Stimulated activated CD4-positive, alpha-beta T cell treated with anti-CD3 and anti-CD28 coated beads, Interleukin-12 subunit alpha, Interleukin-12 subunit beta, amount 100 ng/mL, for 24 hours (primary cell): ENCODE data around the gene ATP9A.
"Not testable (repeated sequence)": the region's sequence is repeated elsewhere in the genome, so short reads cannot be mapped to it uniquely, and the experiment has no call there.

Experiments used
- DNase-seq, 2 experiments: peaks; one replicate each; pipeline ENCODE4 v3.0.0-alpha.2; 2020; ENCODE audit warnings: low read depth in 2 of 2

The ATP9A gene

DNA sequence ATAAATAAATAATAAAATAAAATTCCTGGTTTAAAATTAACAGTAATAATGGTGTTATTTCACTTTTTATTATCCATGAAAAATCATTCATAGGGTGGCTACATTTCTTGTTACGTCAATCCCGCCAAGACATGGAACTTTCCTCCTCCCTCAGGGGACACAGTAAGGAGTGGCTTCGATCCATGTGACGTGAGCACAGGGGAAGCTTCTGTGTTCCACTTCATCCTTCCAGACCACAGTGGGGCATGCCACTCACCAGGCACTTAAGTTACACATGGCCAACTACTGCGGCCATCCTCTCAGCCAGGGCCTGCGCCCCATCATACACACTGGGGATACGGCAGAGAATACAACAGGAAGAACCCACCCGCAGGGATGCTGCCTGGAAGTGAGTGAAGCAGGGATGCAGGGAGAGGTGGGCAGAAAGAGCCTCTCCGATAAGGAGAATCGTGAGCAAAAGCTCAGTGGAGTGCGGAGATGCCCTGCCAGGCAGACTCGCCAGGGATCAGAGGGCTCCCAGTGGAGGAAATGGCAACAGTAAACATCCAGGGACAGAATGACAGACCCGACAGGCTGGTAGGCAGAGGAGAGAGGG lies 75.3 kb downstream of the ATP9A start:
- no peak for DNase-seq

- DNase-seq = no peak
These were observed 76.5 kb downstream of the ATP9A start for GRCh38 chr20:51691703-51692102.

GRCh38 chr20:51688600-51689244 lies 79.5 kb downstream of the ATP9A start:
- DNase-seq = no peak

DNA sequence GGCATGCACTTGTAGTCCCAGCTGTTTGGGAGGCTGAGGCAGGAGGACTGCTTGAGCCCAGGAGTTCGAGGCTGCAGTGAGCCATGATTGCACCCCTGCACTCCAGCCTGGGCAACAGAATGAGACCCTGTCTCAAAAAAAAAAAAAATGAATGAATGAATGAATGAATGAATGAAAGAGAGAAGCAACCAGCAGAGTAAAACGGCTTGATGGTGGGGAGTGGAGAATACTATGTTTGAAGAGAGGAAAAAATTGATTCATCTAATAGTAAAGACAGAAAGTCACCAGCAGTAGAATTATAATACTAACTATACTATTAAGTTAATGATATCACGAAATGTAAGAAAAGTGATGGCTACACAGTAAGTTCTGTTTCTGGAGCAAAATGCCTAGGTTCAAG lies 80.6 kb downstream of the ATP9A start:
- no peak for DNase-seq

DNA sequence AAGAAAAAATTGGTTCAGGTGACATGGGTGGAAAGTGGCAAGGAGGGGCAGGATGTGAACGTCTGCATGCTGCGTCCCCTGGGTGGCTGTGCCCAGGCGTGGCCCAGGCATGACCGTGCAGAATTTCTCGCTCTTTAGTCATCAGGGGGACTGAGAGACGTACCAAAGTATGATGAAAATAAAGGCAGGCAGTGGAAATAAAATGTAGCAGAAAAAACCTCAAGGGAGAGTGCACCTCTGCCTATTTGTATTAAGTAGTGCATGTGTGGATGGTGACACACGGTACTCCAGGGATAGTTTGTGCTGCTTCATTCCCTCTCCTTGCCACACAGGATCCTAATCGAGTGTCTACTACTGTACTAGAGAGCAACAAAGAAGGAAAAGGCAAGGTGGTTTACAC lies 81.1 kb downstream of the ATP9A start:
- no peak for DNase-seq

- not testable (repeated sequence) for DNase-seq
These were observed 82.7 kb downstream of the ATP9A start for GRCh38 chr20:51685494-51685893.

DNA sequence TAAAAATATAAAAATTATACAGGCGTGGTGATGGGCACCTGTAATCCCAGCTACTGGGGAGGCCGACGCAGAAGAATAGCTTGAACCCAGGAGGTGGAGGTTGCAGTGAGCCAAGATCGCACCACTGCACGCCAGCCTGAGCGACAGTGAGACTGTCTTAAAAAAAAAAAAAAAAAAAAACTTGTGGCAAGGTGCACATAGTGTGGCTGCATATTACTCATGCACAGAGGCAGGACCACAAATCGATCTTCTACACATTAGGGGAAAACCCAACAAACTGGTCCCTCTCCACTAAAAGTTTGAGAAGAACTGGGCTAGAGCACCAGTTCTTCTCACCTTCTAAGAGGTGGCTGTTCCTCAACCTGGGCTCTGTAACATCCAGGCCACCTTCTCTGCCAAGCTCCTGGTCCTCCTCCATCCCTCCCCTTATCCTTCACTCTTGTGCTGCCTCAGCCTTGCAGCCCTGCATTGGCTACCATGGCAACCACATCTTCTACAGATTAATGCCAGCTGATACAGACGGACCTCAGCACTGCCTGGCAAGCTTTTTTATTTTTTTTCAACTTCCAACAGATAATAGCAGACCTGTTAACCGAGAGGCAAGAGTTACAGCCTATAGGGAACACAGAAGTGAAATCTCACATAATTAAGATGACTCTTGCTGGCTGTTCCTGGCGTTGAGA lies 88.0 kb downstream of the ATP9A start:
- DNase-seq = no peak

GRCh38 chr20:51679254-51679921 lies 88.8 kb downstream of the ATP9A start:
- DNase-seq = no peak

- DNase-seq = no peak
These were observed 90.0 kb downstream of the ATP9A start for GRCh38 chr20:51678026-51678697.

GRCh38 chr20:51668947-51669346 lies 99.2 kb downstream of the ATP9A start:
- no peak for DNase-seq

GRCh38 chr20:51668515-51668914 lies 99.7 kb downstream of the ATP9A start:
- DNase-seq = no peak

GRCh38 chr20:51667491-51667890 lies 100.7 kb downstream of the ATP9A start:
- DNase-seq = no peak

DNA sequence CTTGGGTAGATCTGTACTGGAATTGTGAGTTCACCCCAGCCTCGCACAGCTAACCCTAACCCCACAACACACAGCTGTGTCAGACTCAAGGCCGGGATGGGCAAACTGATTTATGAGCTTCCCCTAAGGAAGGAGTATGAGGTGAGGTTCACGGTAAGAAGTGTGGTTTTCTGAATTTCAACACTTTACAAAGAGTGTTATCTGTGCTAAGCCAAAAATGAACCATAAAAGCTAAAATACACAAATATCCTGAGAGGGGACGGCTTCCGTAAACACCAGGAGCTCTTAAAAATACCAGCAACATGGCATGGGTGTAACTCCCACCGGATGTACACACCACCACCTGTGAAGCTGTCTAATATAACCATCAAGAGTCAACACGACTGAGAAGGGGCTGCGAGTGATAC lies 101.2 kb downstream of the ATP9A start:
- DNase-seq = no peak

DNA sequence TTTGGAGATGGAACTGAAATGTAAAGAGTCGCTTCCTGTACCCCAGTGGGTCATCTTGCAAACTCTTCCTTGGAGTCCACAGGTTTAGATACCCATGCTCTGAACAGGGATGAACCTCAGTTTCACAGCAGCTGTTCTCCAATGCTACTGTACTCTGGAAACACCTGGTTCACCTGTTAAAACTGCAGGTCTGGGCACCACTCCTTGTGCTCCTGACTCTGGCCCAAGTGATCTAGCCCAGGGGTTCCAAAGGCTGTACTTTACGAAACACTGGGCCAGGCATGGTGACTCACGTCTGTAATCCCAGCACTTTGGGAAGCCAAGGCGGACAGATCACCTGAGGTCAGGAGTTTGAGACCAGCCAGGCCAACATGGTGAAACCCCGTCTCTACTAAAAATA lies 102.1 kb downstream of the ATP9A start:
- no peak for DNase-seq

DNA sequence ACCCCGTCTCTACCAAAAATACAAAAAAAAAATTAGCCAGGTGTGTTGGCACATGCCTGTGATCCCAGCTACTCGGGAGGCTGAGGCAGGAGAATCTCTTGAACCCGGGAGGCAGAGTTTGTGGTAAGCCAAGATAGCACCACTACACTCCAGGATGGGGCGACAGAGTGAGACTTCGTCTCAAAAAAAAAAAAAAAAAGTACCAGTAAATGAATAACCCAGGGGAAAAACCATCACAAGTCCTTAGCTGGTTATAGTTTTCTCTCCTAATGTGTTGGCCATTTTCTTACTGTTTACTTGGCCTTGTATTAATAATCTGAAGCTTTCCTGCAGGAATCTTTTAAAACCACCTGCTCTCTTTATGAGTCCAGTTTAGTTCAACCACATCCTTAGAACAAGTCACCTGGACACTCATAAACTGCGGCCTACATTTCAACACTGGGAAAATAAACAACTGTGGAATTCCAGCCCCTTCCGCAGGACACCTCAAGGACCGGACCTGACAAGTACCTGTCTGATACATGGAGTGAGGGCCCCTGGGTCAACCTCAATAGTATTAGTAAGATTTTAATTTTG lies 102.6 kb downstream of the ATP9A start:
- no peak for DNase-seq

DNA sequence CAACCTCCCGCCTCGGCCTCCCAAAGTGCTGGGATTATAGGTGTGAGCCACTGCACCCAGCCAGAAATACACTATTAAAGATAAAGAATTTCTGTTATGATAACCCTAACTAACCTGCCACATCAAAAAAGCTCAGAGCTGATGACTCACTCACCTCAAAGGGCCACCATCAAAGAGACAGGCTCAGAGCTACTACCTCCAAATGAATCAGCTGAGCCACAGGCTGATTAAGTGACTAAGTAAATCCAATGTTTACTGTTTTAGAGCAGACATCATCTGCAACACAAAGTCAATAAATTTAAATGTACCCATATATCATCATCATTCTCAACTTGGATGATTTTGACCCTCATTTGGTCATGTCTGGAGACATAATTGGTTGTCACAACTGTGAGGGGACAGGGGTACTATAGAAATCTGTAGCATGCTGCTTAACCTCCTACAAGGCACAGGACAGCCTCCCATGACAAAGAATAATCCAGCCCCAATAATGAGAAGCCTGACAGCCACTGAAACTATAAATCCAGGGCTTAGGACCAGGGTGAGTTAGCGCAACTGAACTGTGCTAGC lies 106.5 kb downstream of the ATP9A start:
- peak in 1 of 2 experiments; percentile 24 for DNase-seq

DNA sequence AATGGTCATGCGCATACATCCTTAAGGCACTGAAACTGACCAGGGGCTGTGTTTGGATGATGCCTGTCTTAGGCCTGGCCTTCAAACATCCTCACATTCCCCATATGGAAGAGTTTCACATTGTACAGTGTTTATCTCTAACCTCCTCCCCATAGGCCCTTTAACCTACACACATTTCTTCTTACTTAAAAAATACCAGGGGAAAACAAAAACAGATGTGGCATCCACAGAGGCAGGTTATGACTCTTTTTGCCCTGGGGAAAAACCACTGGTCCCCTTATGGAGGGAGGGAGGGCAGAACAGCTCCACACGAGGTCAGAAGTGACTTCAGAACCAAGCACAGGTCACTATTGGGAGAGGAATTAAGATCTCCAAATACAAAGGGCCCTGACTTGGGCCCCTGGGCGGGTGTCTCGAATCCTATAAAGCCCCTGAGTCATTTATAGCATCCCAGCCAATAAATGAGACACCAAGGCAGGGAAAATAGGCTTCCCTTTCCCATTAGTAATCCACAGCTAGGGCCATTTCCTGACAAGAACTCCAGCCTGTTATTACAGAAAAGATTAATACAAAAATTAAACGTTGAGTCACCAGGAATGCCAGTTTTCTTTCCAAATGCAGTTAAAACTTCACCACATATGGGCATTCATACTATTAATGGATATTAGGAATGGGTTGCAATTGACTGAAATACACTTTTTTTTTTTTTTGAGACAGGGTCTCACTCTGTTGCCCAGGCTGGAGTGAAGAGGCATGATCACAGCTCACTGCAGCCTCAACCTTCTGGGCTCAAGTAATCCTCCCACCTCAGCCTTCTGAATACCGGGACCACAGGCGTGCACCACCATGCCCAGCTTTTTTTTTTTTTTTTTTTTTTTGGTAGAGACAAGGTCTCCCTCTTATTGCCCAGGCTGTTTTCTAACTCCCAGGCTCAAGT lies 107.2 kb downstream of the ATP9A start:
- DNase-seq = no peak

DNA sequence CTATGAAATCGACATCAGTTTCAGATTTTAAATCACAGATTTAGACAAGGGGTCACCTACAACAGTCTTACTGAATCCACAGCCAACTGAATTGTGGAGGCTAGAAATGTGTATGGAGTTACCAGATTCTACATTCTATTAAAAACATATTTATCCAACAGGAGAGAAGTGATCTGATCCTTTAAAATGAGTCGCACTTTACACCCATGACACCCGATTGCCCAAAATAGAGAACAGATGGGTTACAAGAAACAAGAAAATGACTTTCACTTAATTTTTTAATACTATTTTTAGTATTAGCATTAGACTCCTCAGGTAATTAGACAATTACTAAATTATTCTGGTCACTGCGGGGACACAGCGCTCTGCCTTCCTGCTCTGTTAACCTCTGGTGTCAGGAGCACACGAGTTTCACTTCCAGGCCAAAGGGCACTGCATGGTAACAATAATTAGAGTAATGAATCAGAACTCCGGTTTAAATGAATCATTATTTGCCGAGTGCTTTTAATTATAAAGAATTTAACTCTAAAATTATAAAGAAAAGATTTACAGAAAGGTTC lies 108.6 kb downstream of the ATP9A start:
- DNase-seq = no peak

GRCh38 chr20:51656726-51657260 lies 111.4 kb downstream of the ATP9A start:
- DNase-seq = no peak

DNA sequence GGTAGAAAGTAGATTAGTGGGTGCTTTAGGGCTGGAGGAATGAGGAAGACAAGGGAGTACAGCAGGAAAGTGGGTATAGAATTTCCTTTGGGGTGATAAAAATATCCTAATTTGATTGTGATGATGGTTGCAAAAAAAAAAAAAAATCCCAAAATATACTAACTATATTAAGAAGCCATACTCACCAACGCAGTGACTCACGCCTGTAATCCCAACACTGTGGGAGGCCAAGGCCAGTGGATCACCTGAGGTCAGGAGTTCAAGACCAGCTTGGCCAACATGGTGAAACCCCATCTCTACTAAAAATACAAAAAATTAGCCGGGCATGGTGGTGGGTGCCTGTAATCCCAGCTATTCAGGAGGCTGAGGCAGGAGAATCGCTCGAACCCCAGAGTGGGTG lies 112.1 kb downstream of the ATP9A start:
- DNase-seq = not testable (repeated sequence)
